ENCODE results near the gene EFTUD2. TPM values are rescaled to one million over a fixed set of nuclear protein-coding genes. Genes with fewer than 3 reads are reported as not detected.

The EFTUD2 gene
- total RNA-seq, 1 experiment from 2014 or later: 150 TPM

GRCh38 chr17:44922136-44922535 lies 22.9 kb upstream of the EFTUD2 start:
- Histone ChIP-seq H3K4me3 (replicated peaks in 1 of 2; ENCODE audit: low read depth in 1 of 2, low read length in 2 of 2) (no peak overlapping the region), H3K79me2 (ENCODE audit: insufficient read depth, low read length) (no peaks in the 10 kb centered on the region), H3K27me3 (ENCODE audit: insufficient read depth, low read length) (no peaks in the 10 kb centered on the region), H3K9ac (ENCODE audit: low read length) (no peak overlapping the region), H3K4me2 (ENCODE audit: low read length) (no peak overlapping the region), H3K4me1 (ENCODE audit: control insufficient read depth in 1 of 2, insufficient read depth in 2 of 2, low read length in 2 of 2) (peaks cover 0 to 13% of the 10 kb centered on the region in 2 experiments; a peak in 2 of 4 replicates), H3K9me2 (ENCODE audit: insufficient read depth) (no peaks in the 10 kb centered on the region), H4K20me1 (ENCODE audit: insufficient read depth) (no peaks in the 10 kb centered on the region), H3K9me3 (ENCODE audit: control insufficient read depth in 1 of 2, insufficient read depth in 1 of 2, low read depth in 1 of 2, low read length in 2 of 2) (no peaks in the 10 kb centered on the region), H2AFZ (ENCODE audit: low read depth, low read length, poor library complexity, severe bottlenecking) (no peak overlapping the region), H3K27ac (ENCODE audit: low read depth, low read length) (no peak overlapping the region), H3K36me3 (ENCODE audit: control insufficient read depth in 1 of 2, insufficient read depth in 2 of 2, low read length in 2 of 2) (peaks cover 12 to 15% of the 10 kb centered on the region in 2 experiments; a peak in 3 of 4 replicates)
- DNase-seq (ENCODE audit: low read depth, low spot score) (no peak), ATAC-seq (no peak)
- POLR2A ChIA-PET: no interaction called here
- RAD21 ChIA-PET (ENCODE audit: low non-redundant PET in 1 of 2, low total read pairs in 2 of 2, uncharacterized antibody in 2 of 2, unreplicated experiment in 2 of 2): no interaction called here
- intact Hi-C loops (cut with micrococcal nuclease): no loop called here
- BruUV-seq (replicated peaks): no TSS peak
- TF ChIP-seq SIN3A (IDR thresholded peaks at IDR 0.05; ENCODE audit: low read depth) (no peak), RAD21 (IDR thresholded peaks at IDR 0.05; ENCODE audit: low read depth) (no peak), CEBPB (IDR thresholded peaks at IDR 0.05; ENCODE audit: low read depth) (no peak), ZFX (IDR thresholded peaks at IDR 0.05) (no peak), POLR2AphosphoS5 (IDR thresholded peaks at IDR 0.05; ENCODE audit: low read depth, low read length) (no peak), EZH2 (IDR thresholded peaks at IDR 0.05) (no peak), SP1 (IDR thresholded peaks at IDR 0.05; ENCODE audit: low read depth) (no peak), CTCF (IDR thresholded peaks at IDR 0.05 in 2 of 3, conservative IDR thresholded peaks at IDR 0.05 in 1 of 3; ENCODE audit: borderline replicate concordance in 1 of 3, insufficient read depth in 1 of 3, low read depth in 2 of 3, low read length in 2 of 3) (no peak), ZNF274 (IDR thresholded peaks at IDR 0.05; ENCODE audit: low read depth, low read length) (no peak), MAX (IDR thresholded peaks at IDR 0.05) (no peak), ELF1 (IDR thresholded peaks at IDR 0.05; ENCODE audit: borderline replicate concordance, low read depth) (no peak), EZH2phosphoT487 (IDR thresholded peaks at IDR 0.05; ENCODE audit: borderline replicate concordance) (no peak), ATF3 (IDR thresholded peaks at IDR 0.05) (no peak)
- CTCF ChIA-PET: interaction anchor here (5.1 kb wide), 1 partner anchor 99 kb away, joined by 63 read pairs; no protein-coding TSS in a partner anchor
